Keratinocyte (primary cell): ENCODE results near the gene SLC16A1. TPM values are rescaled to one million over a fixed set of nuclear protein-coding genes. Genes with fewer than 3 reads are reported as not detected.

Experiments used
- DNase-seq: peaks from one replicate; pipeline ENCODE4 v3.0.0-alpha.2; 2011; ENCODE audit warnings: low read depth, missing footprints, low spot score
- FAIRE-seq: peaks from 2 replicates; lab custom pipeline; 2011; peaks lifted over from hg19 to GRCh38; lab: Jason Lieb, UNC
- H2AFZ ChIP-seq: 2 replicates; pipeline ENCODE4 v1.6.0; 2012; ENCODE audit warnings: low read length, control low read depth, inconsistent platforms; ENCODE audit not compliant: control insufficient read depth
- H3K27ac ChIP-seq: 2 replicates; pipeline ENCODE4 v1.5.1; 2011; ENCODE audit warnings: low read length; ENCODE audit not compliant: control insufficient read depth, insufficient read depth
- H3K27me3 ChIP-seq: 3 replicates; pipeline ENCODE4 v1.6.0; 2011; ENCODE audit warnings: low read length; ENCODE audit not compliant: control insufficient read depth, insufficient read depth; ENCODE audit errors: extremely low read depth
- H3K36me3 ChIP-seq, 2 experiments: 2 replicates in 1 of 2; 3 replicates in 1 of 2; pipeline ENCODE4 v1.5.1; 2011; ENCODE audit warnings: low read length in 2 of 2, mild to moderate bottlenecking in 1 of 2; ENCODE audit not compliant: control insufficient read depth in 2 of 2, insufficient read depth in 2 of 2; ENCODE audit errors: extremely low read depth in 1 of 2
- H3K4me1 ChIP-seq: 3 replicates; pipeline ENCODE4 v1.5.1; 2011; ENCODE audit warnings: low read length; ENCODE audit not compliant: control insufficient read depth, insufficient read depth; ENCODE audit errors: extremely low read depth
- H3K4me2 ChIP-seq: 3 replicates; pipeline ENCODE4 v1.6.0; 2011; ENCODE audit warnings: low read depth, low read length; ENCODE audit not compliant: control insufficient read depth, insufficient read depth; ENCODE audit errors: extremely low read depth
- H3K4me3 ChIP-seq, 3 experiments: fragments of 200-600 bp in 1 of 3; sonication (generic) in 1 of 3; 2 replicates in 2 of 3; 3 replicates in 1 of 3; pipeline ENCODE4 v1.5.1; 2011 to 2016; ENCODE audit warnings: low read length in 3 of 3, mild to moderate bottlenecking in 3 of 3, control low read depth in 2 of 3, inconsistent platforms in 1 of 3, low read depth in 1 of 3, mixed read lengths in 1 of 3, mixed run types in 1 of 3, moderate library complexity in 1 of 3; ENCODE audit not compliant: control insufficient read depth in 2 of 3, insufficient read depth in 2 of 3; ENCODE audit errors: extremely low read depth in 1 of 3
- H3K79me2 ChIP-seq: 2 replicates; pipeline ENCODE4 v1.6.0; 2012; ENCODE audit warnings: low read length; ENCODE audit not compliant: control insufficient read depth, insufficient read depth
- H3K9ac ChIP-seq: 3 replicates; pipeline ENCODE4 v1.6.0; 2011; ENCODE audit warnings: low read length; ENCODE audit not compliant: control insufficient read depth, insufficient read depth; ENCODE audit errors: extremely low read depth
- H3K9me1 ChIP-seq: 3 replicates; pipeline ENCODE4 v1.6.0; 2011; ENCODE audit warnings: low read length; ENCODE audit not compliant: control insufficient read depth, insufficient read depth; ENCODE audit errors: extremely low read depth
- H3K9me3 ChIP-seq: 2 replicates; pipeline ENCODE4 v1.5.1; 2012; ENCODE audit warnings: low read depth, low read length; ENCODE audit not compliant: control insufficient read depth
- H4K20me1 ChIP-seq: 3 replicates; pipeline ENCODE4 v1.6.0; 2011; ENCODE audit warnings: low read length; ENCODE audit not compliant: control insufficient read depth, insufficient read depth; ENCODE audit errors: extremely low read depth
- EZH2 ChIP-seq: IDR thresholded peaks from one replicate; pipeline ENCODE4 v1.6.1; 2012; ENCODE audit warnings: inconsistent platforms, mild to moderate bottlenecking, low read length, moderate library complexity
- dilution Hi-C: fragments of 300-500 bp; cut with MboI; formaldehyde crosslinking; loops from one replicate; pipeline ENCODE4 v1.7.0; 2020; ENCODE audit warnings: low sequenced_read_pairs; ENCODE audit not compliant: extremely low pct_ligation_motif_present
- polyA plus RNA-seq, 5 experiments: library from polyadenylated mRNA; depleted of rRNA in 3 of 5; stranded (reverse) in 3 of 5; stranded (forward) in 1 of 5; unstranded in 1 of 5; fragments of >200 nt; gene quantifications; 1 replicate in 1 of 5; 2 replicates in 3 of 5; 3 replicates in 1 of 5; pipeline versions ENCODE4 v1.2.1 to v1.2.3, GENCODE V29; 2011 to 2012; ENCODE audit warnings: missing spikeins in 2 of 5, low read depth in 1 of 5, low replicate concordance in 1 of 5
- TF ChIP-seq, protein P1 (sequence below), 3 experiments: IDR thresholded peaks in 1 of 3; conservative IDR thresholded peaks in 1 of 3; optimal IDR thresholded peaks in 1 of 3; 2 replicates in 2 of 3; 3 replicates in 1 of 3; pipeline versions ENCODE3 to v1.5.1; 2011; ENCODE audit warnings: low read length in 3 of 3, mild to moderate bottlenecking in 3 of 3, moderate library complexity in 2 of 3, control low read depth in 1 of 3, inconsistent platforms in 1 of 3; ENCODE audit not compliant: insufficient read depth in 2 of 3; ENCODE audit errors: extremely low read depth in 1 of 3

The SLC16A1 gene
- polyA plus RNA-seq, 1 donor (not counting 4 experiments of a cell fraction or from before 2014, with no cell fraction given), result 242 TPM

DNA sequence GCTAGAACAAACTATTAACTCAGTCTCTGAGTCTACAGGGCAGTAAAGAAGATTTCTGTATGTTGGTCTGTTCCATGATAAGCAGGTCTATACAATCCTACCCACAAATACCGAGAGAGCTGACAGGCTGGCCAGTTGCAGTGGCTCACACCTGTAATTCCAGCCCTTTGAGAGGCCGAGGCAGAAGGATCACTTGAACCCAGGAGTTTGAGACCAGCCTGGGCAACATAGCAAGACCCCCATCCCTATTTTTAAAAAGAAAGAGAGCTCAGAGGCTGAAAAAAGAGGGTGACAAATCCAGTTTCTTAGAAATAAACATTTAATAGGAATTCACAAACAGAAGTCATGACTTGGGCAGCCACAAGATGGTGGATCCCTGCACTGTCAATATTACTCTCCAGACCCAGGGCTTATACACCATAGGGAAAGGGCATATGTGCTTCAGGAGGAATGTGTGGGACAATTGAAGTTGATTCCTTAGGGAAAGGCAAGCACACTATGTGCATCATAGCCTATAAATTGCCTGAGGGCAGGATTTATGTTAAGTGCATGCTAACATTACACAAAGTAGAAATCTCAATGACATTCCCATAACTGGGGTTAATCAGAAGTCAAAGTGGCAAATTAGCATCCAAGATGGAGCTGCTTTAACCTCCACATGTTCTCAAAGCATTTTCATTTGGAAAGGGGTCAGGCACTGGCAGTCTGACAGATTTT is 66.8 kb downstream of the SLC16A1 start:
- H3K9ac ChIP-seq, result no peak overlapping the region
- H3K79me2 ChIP-seq, result no peaks in the 10 kb centered on the region
- no peak overlapping the region for H3K27ac ChIP-seq
- no peaks in the 10 kb centered on the region for H3K36me3 ChIP-seq
- no peak overlapping the region for H2AFZ ChIP-seq
- H3K27me3 ChIP-seq, result no peaks in the 10 kb centered on the region
- no peaks in the 10 kb centered on the region for H3K4me1 ChIP-seq
- H3K4me2 ChIP-seq, result no peak overlapping the region
- FAIRE-seq (no peak), DNase-seq (no peak)
- no peaks in the 10 kb centered on the region for H3K9me3 ChIP-seq
- no peaks in the 10 kb centered on the region for H4K20me1 ChIP-seq
- no peaks in the 10 kb centered on the region for H3K9me1 ChIP-seq
- no peak overlapping the region for H3K4me3 ChIP-seq
- dilution Hi-C loops, result no loop called here
- TF ChIP-seq, protein P1, sequence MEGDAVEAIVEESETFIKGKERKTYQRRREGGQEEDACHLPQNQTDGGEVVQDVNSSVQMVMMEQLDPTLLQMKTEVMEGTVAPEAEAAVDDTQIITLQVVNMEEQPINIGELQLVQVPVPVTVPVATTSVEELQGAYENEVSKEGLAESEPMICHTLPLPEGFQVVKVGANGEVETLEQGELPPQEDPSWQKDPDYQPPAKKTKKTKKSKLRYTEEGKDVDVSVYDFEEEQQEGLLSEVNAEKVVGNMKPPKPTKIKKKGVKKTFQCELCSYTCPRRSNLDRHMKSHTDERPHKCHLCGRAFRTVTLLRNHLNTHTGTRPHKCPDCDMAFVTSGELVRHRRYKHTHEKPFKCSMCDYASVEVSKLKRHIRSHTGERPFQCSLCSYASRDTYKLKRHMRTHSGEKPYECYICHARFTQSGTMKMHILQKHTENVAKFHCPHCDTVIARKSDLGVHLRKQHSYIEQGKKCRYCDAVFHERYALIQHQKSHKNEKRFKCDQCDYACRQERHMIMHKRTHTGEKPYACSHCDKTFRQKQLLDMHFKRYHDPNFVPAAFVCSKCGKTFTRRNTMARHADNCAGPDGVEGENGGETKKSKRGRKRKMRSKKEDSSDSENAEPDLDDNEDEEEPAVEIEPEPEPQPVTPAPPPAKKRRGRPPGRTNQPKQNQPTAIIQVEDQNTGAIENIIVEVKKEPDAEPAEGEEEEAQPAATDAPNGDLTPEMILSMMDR (optimal IDR thresholded peaks at IDR 0.05 in 1 of 3, IDR thresholded peaks at IDR 0.05 in 1 of 3, conservative IDR thresholded peaks at IDR 0.05 in 1 of 3; ENCODE audit: extremely low read depth in 1 of 3, insufficient read depth in 2 of 3, low read length in 3 of 3), result no peak
- no peak for TF ChIP-seq EZH2

DNA sequence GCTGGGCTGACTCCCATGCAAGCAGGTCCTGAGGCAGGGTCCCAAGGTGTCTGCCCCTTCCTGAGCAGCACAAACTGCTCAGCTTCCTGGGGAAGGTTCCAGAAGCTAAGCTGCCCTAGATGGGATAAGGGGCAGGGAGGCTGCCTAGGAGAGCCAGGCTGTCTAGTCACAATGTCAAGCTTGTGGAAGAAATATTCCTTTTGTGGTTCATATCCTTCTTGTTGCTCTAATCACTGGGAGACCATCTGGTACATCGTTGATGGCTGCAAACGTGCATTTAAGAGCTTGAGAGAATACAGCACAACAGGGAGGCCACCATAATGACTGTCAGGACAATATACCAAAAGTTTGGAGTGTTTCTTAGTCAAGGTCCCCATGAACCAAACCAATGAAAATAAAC is 67.4 kb downstream of the SLC16A1 start:
- no peak overlapping the region for H3K27ac ChIP-seq
- no peak overlapping the region for H2AFZ ChIP-seq
- no peak overlapping the region for H3K9ac ChIP-seq
- no peak overlapping the region for H3K4me3 ChIP-seq
- no peaks in the 10 kb centered on the region for H3K36me3 ChIP-seq
- H3K4me1 ChIP-seq, result no peaks in the 10 kb centered on the region
- DNase-seq (no peak), FAIRE-seq (no peak)
- no peak for TF ChIP-seq EZH2
- TF ChIP-seq, protein P1 (optimal IDR thresholded peaks at IDR 0.05 in 1 of 3, IDR thresholded peaks at IDR 0.05 in 1 of 3, conservative IDR thresholded peaks at IDR 0.05 in 1 of 3; ENCODE audit: extremely low read depth in 1 of 3, insufficient read depth in 2 of 3, low read length in 3 of 3), result no peak
- H3K79me2 ChIP-seq, result no peaks in the 10 kb centered on the region
- H3K27me3 ChIP-seq, result no peaks in the 10 kb centered on the region
- no peaks in the 10 kb centered on the region for H4K20me1 ChIP-seq
- dilution Hi-C loops, result no loop called here
- no peak overlapping the region for H3K4me2 ChIP-seq
- H3K9me1 ChIP-seq, result no peaks in the 10 kb centered on the region
- H3K9me3 ChIP-seq, result no peaks in the 10 kb centered on the region
